Measurements from ENCODE around the gene SAP30L.

Gene SAP30L

DNA sequence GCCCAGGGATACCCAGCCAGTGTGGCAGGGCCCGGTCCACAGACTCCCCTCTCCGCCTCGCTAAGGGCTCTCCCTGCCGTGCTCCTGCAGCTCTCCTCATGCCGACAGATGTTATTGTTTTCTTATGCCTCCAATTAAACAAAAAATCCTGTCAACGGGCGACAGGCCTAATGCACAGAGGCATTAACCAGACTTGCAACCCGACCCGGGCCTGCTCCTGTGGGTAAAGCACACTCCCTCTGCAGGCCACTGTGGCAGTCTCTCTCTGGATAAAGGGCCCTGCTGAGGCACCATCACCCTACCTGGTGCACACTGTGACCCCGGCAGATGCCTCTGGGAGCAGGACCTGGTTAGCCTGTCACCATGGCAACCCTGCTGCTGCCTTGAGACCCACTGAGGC is 59.8 kb downstream of the SAP30L start:
- DNase-seq = no peak

DNA sequence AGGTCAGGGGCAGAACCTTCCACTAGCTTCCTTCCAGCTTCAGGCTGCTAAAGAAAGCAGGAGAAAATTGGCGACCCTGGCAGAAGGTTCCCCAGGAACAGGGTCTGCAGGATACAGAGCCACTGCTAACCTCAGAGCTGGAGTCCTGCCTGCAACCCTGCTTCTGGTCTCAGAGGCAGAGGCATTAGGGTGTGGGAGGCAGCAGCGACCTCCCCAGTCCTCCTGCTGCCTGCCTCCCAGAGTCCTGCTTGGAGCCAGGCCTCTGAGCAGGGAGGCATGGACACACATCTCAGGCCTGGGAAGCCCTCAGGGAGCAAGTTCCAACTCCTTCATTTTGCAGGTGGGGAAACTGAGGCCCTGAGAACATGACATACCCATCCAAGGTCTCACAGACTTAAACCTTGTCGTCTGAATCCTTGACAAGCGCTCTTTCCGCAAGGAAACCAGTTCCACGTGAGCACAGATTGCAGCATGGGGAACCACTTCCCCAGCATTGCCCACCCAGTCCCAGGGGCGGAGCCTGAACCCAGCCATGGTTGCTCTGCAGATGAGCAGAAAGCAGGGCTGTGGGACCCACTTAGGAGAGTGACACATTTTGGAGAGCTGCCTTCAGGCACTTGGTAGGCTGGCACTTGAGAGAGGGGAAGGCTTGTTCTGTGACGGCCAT is 60.4 kb downstream of the SAP30L start:
- DNase-seq = no peak

GRCh38 chr5:154506716-154507080 is 60.9 kb downstream of the SAP30L start:
- no peak for DNase-seq

- DNase-seq = no peak
Observed at GRCh38 chr5:154508114-154508513, 62.3 kb downstream of the SAP30L start.

DNA sequence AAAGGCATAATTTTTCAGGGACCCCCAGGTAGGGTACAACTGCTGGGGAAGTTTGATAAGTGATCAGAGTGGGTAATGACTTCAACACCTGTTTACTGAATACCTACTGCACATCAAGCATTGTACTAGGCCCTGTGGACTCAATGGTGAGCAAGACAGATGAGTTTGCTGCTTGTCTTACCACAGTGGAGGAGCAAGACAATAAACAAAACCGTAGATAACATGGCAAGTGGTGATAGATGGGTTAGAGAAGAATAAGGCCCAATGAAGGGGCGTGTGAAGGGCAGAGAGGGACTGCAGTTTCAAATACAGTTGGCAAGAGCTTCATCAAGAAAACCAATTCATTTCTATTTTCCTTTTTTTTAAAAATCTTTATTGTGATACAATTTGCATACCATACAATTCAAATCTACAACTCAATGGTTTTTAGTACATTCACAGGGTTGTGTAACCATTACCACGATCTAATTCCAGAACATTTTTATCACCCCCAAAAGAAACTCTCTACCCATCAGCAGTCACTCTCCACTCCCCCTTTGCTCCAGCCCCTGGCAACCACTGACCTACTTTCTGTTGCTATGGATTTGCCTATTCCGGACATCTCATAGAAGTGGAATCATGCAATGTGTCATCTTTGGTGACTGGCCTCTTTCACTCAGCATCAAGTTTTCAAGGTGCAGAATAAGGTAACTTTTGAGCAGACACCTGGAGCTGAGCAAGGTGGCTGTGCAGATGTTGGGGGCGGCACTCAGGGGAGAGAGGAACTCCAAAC is 64.2 kb downstream of the SAP30L start:
- no peak for DNase-seq

Measured in anterior cingulate cortex (tissue), 58 donors.